HG03565 (cell line): ENCODE data around the gene AQP12A.
"Not testable (repeated sequence)": the region's sequence is repeated elsewhere in the genome, so short reads cannot be mapped to it uniquely, and the experiment has no call there.

ENCODE experiments used
- ATAC-seq: cut with Tn5 transposase; IDR thresholded peaks from one replicate; pipeline ENCODE4 v1.9.1; 2021; ENCODE audit warnings: mild to moderate bottlenecking, moderate library complexity; ENCODE audit not compliant: unreplicated experiment

The AQP12A gene

GRCh38 chr2:240691631-240692420 is at the start of gene AQP12A:
AQP12A (plus strand) TSS chr2:240691866; CDS start chr2:240691914, 48 bp downstream.
- ATAC-seq = not testable (repeated sequence)

DNA sequence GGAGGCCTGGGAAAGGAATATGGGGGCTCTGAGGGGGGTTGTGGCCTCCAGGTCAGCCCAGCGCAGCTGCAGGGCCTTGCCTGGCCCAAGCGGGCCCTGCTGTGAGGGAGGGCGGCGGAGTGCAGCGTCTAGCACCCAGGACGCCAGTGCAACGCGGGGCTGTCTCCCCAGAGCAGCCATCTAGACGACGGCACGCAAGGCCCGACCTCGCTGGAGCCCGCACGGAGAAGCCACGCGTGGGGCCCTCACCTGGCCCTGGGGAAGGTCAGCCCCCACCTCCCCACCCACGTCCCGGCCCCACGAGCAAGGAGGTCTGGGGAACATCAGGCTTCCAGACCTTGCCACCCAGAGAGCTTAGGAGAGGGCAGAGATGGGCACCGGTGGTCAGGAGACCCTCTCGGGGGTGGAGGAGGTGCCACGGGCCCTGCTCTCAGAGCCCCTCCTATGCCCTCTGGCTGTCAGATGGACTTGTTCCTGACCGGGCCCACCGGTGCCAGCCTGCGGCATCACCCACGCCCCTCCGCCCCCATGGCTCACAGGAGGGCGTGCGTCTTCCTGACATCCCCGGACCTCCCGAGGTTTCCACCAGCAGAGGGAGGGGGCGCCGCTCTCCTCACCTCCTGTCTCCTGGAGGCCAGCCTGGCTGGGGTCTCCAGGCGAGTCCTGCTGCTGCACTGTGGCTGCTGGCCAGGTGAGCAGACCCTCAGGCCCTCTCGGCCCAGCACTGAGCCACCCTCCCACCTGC is 49.4 kb upstream of the AQP12A start:
- ATAC-seq = no peak

- ATAC-seq = no peak
Observed at GRCh38 chr2:240642806-240643092, 48.9 kb upstream of the AQP12A start.

DNA sequence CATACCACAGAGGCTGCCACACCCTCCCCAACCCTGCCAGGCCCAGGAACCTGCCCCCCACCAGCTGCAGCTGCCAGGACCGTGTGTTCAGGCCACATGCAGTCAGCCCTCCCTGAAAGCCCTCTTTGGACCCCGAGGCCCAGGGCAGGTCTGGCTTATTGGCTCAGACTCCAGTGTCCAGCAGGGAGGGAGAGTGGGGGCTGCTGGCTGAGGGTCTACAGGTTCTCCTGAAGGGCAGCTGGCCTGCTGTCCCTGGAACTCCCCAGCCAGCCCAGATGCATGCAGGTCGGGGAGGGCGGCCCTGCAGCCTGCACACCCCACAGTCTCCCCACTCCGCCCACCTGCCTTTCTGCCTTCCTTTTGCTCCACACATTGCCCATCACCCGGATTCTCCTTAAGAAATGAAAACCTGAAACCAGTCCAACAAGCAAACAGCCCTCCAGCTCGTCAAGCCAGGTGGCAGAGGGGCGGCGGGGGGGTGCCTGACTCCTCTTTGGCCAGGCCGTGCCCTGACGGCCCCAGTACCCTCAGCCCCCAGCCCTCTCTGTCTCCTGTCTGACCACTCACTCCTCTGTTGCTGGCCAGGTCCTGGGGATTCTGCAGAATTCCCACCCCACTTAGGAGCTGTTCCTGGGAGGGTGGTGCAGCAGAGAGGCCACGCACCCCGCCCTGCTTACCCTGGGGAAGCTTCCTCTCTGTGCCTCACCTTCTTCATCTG is 48.4 kb upstream of the AQP12A start:
- no peak for ATAC-seq

- ATAC-seq = no peak
Observed at GRCh38 chr2:240643811-240644150, 47.9 kb upstream of the AQP12A start.

GRCh38 chr2:240644171-240644651 is 47.5 kb upstream of the AQP12A start:
- no peak for ATAC-seq

GRCh38 chr2:240644859-240645301 is 46.8 kb upstream of the AQP12A start:
- no peak for ATAC-seq

- ATAC-seq = no peak
Observed at GRCh38 chr2:240645346-240645745, 46.3 kb upstream of the AQP12A start.

DNA sequence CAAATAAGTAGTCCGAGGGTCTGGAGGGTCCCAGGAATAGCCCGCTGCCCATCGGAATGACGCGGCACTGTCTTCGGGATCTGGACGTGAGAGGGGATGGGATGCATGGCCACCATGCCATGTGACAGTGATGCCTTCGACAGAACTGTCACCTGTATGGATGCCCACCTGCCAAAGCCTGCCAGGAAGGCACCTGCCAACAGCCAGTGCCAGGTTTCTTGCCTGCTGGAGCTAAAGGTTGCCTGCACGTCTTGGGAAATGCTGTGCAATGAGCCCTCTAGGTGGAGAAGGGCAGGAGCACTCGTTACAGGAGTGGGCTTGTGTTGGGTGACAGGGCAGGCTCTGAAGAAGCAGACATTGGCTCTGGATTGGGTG is 45.9 kb upstream of the AQP12A start:
- no peak for ATAC-seq

DNA sequence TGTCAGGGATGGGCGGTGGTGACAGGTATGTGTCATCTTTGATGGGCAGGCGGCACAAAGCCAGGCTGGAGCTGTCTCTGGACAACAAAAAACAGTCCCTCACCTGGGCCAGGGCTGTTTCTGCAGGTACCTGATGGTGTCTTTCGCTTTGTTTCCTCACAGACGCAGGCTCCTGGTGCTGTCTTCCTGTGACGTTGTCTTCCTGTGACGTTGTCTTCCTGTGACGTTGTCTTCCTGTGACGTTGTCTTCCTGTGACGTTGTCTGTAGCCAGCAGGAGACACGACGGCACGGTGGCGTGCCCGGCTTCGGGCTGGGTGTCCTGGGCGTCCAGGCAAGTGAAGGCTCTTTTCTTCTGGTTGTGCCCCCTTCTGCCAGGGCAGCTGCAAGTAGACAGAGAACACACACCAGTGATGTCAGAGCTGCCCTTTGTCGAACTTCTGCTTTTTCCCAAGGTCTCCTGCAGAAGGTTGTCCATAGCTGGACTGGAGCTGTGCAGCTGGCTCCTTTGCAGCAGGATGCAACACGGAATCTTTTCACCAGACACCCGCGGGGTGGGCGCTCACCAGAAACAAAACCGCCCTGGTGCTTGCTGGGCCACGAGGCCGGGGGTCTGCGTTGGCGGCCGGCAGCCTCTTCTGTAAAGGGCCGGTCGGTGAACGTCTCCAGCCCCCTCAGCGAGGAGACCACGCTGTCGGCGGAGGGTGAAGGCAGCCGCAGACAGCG is 45.3 kb upstream of the AQP12A start:
- ATAC-seq = no peak

DNA sequence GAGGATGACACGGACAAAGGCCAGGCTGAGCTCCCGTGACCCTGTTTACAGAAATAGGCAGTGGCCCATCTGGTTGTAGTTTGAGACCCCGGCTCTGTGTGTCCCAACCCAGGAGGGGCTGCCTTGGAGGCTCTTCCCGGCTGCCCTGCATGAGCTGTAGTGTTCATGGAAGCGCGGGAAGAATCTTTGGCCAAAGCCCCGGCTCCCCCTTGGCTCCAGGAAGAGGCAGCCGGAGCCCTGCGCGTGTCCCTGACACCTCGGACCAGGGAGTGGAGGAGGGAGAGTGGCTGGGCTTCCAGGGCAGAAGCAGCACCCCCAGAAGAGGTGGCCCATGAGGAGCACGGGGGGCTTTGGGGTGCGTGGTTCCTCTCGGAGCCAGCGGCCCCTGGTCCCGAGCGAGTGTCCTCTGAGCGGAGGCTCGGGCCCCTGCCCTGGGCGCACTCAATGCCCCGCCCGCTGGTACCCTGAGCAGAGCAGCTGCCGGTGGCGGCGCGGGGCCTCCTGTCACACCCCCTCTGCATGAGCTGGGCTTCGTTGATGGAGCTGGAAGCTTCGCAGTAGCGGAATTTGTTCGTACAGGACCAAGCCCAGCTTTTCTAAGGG is 44.7 kb upstream of the AQP12A start:
- ATAC-seq = no peak

GRCh38 chr2:240647503-240648154 is 44.0 kb upstream of the AQP12A start:
- no peak for ATAC-seq

DNA sequence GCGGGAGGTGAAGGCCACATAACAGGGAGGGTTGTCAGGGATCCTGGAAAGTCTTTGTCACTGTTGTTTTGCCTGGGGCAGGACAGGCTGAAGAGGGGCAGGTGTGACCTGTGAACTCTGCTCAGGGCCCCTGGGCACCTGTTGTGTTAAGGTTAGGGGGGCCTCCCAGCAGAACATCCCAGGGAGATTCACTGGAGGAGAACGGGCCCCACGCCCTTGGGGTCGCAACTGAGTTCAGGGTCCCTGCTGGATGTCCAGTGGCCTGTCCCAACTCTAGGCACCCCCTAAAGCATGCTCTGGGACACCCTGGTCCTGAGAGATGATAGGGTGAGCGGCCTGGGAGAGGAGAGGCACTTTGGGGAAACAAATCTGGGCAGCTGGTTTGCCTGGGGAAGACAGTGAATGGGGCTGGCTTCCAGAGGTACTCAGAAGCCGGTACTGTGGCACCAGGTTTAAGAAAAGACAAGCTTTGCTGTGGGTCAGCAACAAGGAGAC is 43.5 kb upstream of the AQP12A start:
- no peak for ATAC-seq

GRCh38 chr2:240648650-240649275 is 42.9 kb upstream of the AQP12A start:
- ATAC-seq = no peak

- ATAC-seq = no peak
Observed at GRCh38 chr2:240649331-240649730, 42.3 kb upstream of the AQP12A start.

DNA sequence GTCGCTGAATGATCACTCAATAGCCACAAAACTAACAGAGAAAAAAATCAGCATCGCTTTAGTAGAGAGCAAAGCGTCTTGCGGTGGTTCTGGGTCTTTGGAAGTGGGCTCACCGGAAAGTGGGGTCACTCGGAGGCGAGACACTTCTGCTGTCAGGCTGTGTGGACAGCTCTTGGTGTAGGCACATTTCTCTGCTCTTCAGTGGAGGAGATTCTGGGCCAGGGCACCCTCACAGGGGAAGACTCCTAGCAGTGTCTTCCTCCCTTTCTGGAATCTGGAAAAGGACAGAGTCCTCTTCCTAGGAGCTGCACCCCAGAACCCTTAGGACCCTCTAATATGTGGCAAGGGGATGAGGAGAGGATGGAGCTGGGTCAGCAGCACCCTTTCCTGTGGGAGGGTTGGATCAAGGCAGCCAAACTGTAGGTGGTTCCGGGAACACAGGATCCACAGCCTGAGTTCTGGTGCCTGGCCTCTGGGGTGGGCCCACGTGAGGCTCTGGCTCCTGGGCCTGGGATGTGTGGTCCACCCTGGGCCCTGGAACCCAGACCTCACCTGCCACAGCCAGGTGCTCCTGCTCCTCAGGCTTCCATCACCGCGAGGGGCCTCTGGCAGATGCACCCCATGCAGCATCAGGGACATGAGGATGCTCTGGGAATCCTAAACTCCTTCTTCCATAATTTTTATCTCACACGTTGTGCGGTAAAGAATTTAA is 41.3 kb upstream of the AQP12A start:
- ATAC-seq = no peak

DNA sequence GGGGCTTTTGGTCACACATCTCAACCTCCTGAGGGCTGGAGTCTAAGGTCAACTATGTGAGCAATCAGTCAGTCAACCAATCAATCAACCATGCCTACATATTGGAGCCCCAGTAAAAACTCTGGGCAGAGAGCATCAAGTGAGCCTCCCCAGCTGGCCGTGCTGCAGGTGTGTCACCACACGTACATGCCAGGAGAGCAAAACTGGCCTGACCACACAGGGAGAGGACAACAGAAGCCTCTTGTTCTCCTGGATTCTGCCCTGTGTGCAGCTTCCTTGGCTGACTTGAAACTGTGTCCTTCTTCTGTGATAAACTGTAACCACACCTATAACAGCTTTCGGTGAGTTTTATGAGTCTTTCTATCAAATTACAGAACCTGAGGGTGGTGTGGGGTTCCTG is 40.5 kb upstream of the AQP12A start:
- no peak for ATAC-seq

- no peak for ATAC-seq
Observed at GRCh38 chr2:240655931-240656886, 35.5 kb upstream of the AQP12A start.
